Endodermal cell (in vitro differentiated cells): ENCODE measurements around the gene EVX2. TPM values are rescaled to one million over a fixed set of nuclear protein-coding genes. Genes with fewer than 3 reads are reported as not detected.

ENCODE experiments used
- DNase-seq: peaks from one replicate; pipeline ENCODE4 v3.0.0-alpha.2; 2017
- H3K27ac ChIP-seq: 2 replicates; pipeline ENCODE4 v1.5.1; 2013; ENCODE audit warnings: mild to moderate bottlenecking, low read depth, low read length, moderate library complexity
- H3K27me3 ChIP-seq: 2 replicates; pipeline ENCODE4 v1.6.1; 2013; ENCODE audit warnings: mild to moderate bottlenecking, low read length, moderate library complexity; ENCODE audit not compliant: insufficient read depth, control insufficient read depth, poor library complexity, severe bottlenecking
- H3K36me3 ChIP-seq: 2 replicates; pipeline ENCODE4 v1.7.0; 2013; ENCODE audit warnings: mild to moderate bottlenecking, low read length, moderate library complexity; ENCODE audit not compliant: control insufficient read depth, insufficient read depth
- H3K4me1 ChIP-seq: one replicate; pipeline ENCODE4 v1.7.0; 2013; ENCODE audit warnings: low read length; ENCODE audit not compliant: control insufficient read depth, insufficient read depth
- H3K4me3 ChIP-seq: 2 replicates; pipeline ENCODE4 v1.5.1; 2013; ENCODE audit warnings: mild to moderate bottlenecking, low read length, moderate library complexity
- H3K9ac ChIP-seq: 2 replicates; pipeline ENCODE4 v1.6.1; 2013; ENCODE audit warnings: mild to moderate bottlenecking, low read length, moderate library complexity; ENCODE audit not compliant: poor library complexity, severe bottlenecking; ENCODE audit errors: extremely low read depth
- H3K9me3 ChIP-seq: 2 replicates; pipeline ENCODE4 v1.6.1; 2013; ENCODE audit warnings: mild to moderate bottlenecking, low read length, moderate library complexity; ENCODE audit not compliant: control insufficient read depth
- H3K27ac Mint-ChIP-seq: 2 replicates; pipeline ENCODE4 v1.8.0; 2020; ENCODE audit warnings: mixed read lengths
- H3K27me3 Mint-ChIP-seq: 2 replicates; pipeline ENCODE4 v1.8.0; 2021; ENCODE audit warnings: mild to moderate bottlenecking, mixed read lengths; ENCODE audit not compliant: insufficient read depth
- H3K36me3 Mint-ChIP-seq: 2 replicates; pipeline ENCODE4 v1.8.0; 2020; ENCODE audit warnings: low read depth, mixed read lengths
- H3K4me1 Mint-ChIP-seq: 2 replicates; pipeline ENCODE4 v1.8.0; 2020; ENCODE audit warnings: mixed read lengths
- H3K4me3 Mint-ChIP-seq: 2 replicates; pipeline ENCODE4 v1.8.0; 2020; ENCODE audit warnings: mild to moderate bottlenecking, moderate library complexity, mixed read lengths
- H3K9me3 Mint-ChIP-seq: 2 replicates; pipeline ENCODE4 v1.8.0; 2020; ENCODE audit warnings: mild to moderate bottlenecking, mixed read lengths
- WGBS, 2 experiments: methylation state at CpG; one replicate each; pipeline versions ENCODE4 v1.1.5 to v1.1.7; 2013; ENCODE audit warnings: missing lambda C conversion rate in 2 of 2, mixed read lengths in 1 of 2; ENCODE audit not compliant: insufficient coverage in 1 of 2, insufficient read length in 1 of 2; 5-methylcytosine and 5-hydroxymethylcytosine counted together
- total RNA-seq, 2 donors: library from RNA; stranded (reverse); fragmentation: NEBNext Ultra II Directional in 1 of 2; extraction: Animal tissue kit (Norgen Biotek cat#: 25700) in 1 of 2; gene quantifications; 2 replicates in 1 of 2; 3 replicates in 1 of 2; pipeline ENCODE4 v1.2.1, GENCODE V29; 2021
- TF ChIP-seq, protein P1 (sequence below): fragments of 200-600 bp; sonication (generic); conservative IDR thresholded peaks from 2 replicates; pipeline ENCODE4 v1.5.0; 2021; ENCODE audit warnings: antibody characterized with exemption, mild to moderate bottlenecking

The EVX2 gene
- total RNA-seq, 2 donors from 2014 or later, result not detected

DNA sequence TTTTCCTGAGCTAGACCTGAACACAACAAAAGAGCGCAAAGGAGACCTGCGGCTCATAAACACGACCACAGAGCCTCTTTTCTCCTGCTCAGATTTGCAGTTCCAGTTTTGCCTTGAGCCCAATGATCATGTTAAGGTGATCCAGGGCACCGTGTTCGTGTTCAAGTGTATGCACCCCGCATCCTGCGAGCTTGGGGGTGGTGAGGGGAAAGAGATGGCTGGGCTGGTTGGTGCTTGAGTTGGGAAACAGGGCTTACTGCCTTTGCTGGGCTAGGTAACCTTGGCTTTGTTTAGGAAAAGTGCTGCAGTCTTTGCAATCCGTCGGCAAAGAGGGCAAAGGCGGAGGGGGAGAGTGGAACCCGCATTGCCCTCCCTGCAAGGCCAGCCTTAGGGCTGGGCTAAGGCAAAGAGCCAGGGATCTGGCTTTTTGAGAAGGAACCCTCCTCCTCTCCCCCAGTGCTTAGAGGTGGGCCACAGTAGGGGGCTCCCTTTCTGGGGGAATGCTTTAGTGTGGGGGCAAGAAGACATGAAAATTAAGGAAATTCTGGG, 34.1 kb upstream of the EVX2 start:
- no peaks in the 10 kb centered on the region for H3K36me3 ChIP-seq
- H3K9me3 ChIP-seq, result peaks cover 10% of the 10 kb centered on the region
- H3K27me3 ChIP-seq, result peaks cover 100% of the 10 kb centered on the region
- peak; percentile 24 for DNase-seq
- no peak overlapping the region for H3K4me3 ChIP-seq
- H3K27ac ChIP-seq, result no peak overlapping the region
- Mint-ChIP-seq H3K27ac (no peak overlapping the region), H3K9me3 (peaks cover 13% of the 10 kb centered on the region), H3K4me1 (no peaks in the 10 kb centered on the region), H3K36me3 (no peaks in the 10 kb centered on the region), H3K27me3 (peaks cover 100% of the 10 kb centered on the region), H3K4me3 (no peak overlapping the region)
- WGBS, 2 experiments, result 49 to 60% methylated on average over 3 to 11 of the region's 11 CpGs
- TF ChIP-seq, protein P1, sequence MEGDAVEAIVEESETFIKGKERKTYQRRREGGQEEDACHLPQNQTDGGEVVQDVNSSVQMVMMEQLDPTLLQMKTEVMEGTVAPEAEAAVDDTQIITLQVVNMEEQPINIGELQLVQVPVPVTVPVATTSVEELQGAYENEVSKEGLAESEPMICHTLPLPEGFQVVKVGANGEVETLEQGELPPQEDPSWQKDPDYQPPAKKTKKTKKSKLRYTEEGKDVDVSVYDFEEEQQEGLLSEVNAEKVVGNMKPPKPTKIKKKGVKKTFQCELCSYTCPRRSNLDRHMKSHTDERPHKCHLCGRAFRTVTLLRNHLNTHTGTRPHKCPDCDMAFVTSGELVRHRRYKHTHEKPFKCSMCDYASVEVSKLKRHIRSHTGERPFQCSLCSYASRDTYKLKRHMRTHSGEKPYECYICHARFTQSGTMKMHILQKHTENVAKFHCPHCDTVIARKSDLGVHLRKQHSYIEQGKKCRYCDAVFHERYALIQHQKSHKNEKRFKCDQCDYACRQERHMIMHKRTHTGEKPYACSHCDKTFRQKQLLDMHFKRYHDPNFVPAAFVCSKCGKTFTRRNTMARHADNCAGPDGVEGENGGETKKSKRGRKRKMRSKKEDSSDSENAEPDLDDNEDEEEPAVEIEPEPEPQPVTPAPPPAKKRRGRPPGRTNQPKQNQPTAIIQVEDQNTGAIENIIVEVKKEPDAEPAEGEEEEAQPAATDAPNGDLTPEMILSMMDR, result no peak
- no peaks in the 10 kb centered on the region for H3K4me1 ChIP-seq
- H3K9ac ChIP-seq, result no peak overlapping the region

DNA sequence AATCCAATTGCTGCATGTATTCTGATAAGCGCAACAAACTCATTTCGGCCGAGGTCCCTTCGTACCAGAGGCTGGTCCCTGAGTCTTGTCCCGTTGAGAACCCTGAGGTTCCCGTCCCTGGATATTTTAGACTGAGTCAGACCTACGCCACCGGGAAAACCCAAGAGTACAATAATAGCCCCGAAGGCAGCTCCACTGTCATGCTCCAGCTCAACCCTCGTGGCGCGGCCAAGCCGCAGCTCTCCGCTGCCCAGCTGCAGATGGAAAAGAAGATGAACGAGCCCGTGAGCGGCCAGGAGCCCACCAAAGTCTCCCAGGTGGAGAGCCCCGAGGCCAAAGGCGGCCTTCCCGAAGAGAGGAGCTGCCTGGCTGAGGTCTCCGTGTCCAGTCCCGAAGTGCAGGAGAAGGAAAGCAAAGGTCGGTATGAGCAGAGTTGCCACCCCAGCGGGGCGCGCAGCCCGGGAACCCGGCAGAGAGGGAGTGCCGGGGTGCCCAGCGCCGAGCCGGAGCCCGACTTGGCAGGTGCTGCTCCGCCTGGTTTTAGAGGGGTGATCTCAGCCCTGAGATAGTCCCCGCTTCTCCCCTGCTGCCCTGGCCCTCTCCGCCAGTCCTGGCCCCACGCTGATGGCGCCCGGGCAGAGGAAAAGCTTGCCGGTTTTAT, 33.5 kb upstream of the EVX2 start:
- H3K27ac ChIP-seq, result no peak overlapping the region
- no peak overlapping the region for H3K4me3 ChIP-seq
- H3K4me1 ChIP-seq, result no peaks in the 10 kb centered on the region
- TF ChIP-seq, protein P1, result no peak
- peaks cover 100% of the 10 kb centered on the region for H3K27me3 ChIP-seq
- H3K9ac ChIP-seq, result no peak overlapping the region
- H3K27me3 Mint-ChIP-seq, result peaks cover 100% of the 10 kb centered on the region
- no peaks in the 10 kb centered on the region for H3K36me3 Mint-ChIP-seq
- H3K4me1 Mint-ChIP-seq, result no peaks in the 10 kb centered on the region
- no peak overlapping the region for H3K27ac Mint-ChIP-seq
- 70 to 78% methylated on average over 22 to 40 of the region's 40 CpGs for WGBS, 2 experiments
- no peak overlapping the region for H3K4me3 Mint-ChIP-seq
- peak; percentile 35 for DNase-seq
- H3K9me3 Mint-ChIP-seq, result peaks cover 13% of the 10 kb centered on the region
- H3K36me3 ChIP-seq, result no peaks in the 10 kb centered on the region
- peaks cover 10% of the 10 kb centered on the region for H3K9me3 ChIP-seq

DNA sequence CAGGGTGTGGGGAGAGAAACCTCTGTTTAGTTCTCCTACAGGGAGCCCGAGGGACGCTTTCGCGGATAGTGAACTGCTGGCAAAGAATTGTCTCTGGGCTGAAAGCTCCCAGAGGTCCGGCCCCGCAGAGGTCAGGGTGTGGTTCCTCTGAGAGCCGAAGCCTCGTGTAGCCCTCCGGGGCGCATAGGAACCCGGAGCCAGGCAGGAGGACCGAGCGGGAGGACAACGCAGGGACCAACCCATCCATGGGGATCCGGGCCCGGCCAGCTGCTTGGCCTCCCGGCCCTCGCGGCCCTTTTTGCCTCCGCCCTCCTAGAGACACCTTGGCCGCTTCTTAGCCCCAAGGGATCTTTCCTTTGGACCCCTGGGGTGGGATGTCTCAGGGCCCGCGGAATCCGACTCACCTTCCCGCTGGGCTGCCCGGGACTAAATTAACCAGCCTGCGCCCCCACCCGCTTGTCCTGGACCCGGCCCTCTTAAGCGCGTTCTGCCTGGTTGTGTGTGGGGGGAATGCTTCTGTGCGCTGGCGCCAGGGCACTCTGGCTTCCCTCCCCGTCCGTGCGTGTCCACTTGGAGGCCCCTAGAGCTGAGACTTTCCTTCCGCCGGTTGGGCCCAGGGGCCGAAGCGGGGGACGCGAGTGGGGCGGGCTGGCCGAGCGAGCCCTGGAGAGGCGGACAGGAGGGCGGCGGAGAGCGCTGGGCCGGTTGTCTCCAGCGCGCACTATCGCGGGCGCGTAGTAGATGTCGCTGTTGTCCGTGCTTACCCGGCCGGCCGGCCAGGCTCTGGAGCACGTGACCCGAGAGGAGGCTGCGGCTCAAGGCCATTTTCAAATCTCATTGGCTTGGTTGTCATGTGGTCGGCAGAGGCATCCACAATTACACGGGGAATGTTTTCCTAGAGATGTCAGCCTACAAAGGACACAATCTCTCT, 32.4 kb upstream of the EVX2 start, which contains the start of gene HOXD10:
Gene HOXD10 (plus strand): TSS at position 896 of the 931 bp plus-strand sequence. CDS start 56 bp downstream, outside the sequence.
- no peak within 1 kb of the TSS for H3K27ac Mint-ChIP-seq
- peak within 1 kb of the TSS; percentile 27 for H3K4me3 Mint-ChIP-seq
- Histone ChIP-seq H3K4me3 (no peak within 1 kb of the TSS), H3K9ac (no peak within 1 kb of the TSS), H3K27me3 (peaks cover 100% of the 10 kb centered on the region), H3K27ac (no peak within 1 kb of the TSS), H3K4me1 (no peaks in the 10 kb centered on the region), H3K9me3 (peaks cover 10% of the 10 kb centered on the region), H3K36me3 (no peaks in the 10 kb centered on the region)
- WGBS, 2 experiments, result 6 to 7% methylated on average over 32 to 66 of the region's 66 CpGs
- H3K4me1 Mint-ChIP-seq, result no peaks in the 10 kb centered on the region
- peaks cover 100% of the 10 kb centered on the region for H3K27me3 Mint-ChIP-seq
- no peaks in the 10 kb centered on the region for H3K36me3 Mint-ChIP-seq
- TF ChIP-seq, protein P1, result peak; percentile 67
- peak; percentile 90 for DNase-seq
- peaks cover 13% of the 10 kb centered on the region for H3K9me3 Mint-ChIP-seq
